ENCODE data around the gene DDAH1. TPM values are rescaled to one million over a fixed set of nuclear protein-coding genes. Genes with fewer than 3 reads are reported as not detected.

DDAH1 gene
- total and polyA plus RNA-seq, 4 donors, result 25.8 to 42.7 (median 31.7) TPM

DNA sequence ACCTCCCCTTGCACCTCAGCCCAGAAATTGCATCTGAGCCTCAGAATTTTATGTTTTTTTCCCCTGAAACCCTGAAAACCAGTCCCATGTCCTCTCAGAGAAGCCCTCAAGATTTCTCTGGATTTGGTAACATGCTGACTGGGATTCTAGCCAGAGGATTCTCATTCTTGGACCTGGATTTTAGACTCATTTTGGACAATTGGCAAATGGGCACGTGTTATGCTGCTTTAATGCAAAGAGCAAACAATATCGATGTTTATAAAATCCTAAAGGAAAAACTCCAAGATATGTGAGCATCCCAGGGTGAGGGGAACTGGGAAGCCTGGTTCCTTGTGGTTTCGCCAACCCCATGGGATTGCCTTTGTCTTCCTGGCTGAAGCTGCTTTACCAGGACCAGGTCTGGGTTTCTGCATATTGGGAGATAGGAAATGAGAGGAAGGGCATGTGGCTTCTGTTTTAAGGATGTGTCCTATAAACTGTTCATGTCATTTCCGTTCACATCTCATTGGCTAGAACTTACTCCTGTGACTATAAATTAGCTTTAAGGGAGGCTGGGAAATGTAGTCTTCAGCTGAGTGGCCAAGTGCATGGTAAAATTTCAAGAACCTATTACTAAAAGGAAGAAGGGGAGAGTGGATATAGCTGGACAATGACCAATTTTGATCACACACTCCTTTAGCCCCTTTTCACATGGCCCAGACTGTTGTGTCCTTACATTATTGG, 161.4 kb downstream of the DDAH1 start:
- Histone ChIP-seq H3K9ac (ENCODE audit: low read depth in 1 of 2, low read length in 2 of 2) (no peak overlapping the region), H3K9me3 (ENCODE audit: control insufficient read depth in 4 of 4, low read length in 3 of 4) (no peaks in the 10 kb centered on the region), H3K4me1 (ENCODE audit: control insufficient read depth in 4 of 4, insufficient read depth in 4 of 4, low read length in 3 of 4) (peaks cover 0 to 8% (median 4%) of the 10 kb centered on the region in 4 donors), H3K36me3 (ENCODE audit: control insufficient read depth in 4 of 4, insufficient read depth in 3 of 4, low read depth in 1 of 4, low read length in 3 of 4) (no peaks in the 10 kb centered on the region), H3K27ac (ENCODE audit: low read depth in 1 of 2, low read length in 2 of 2) (no peak overlapping the region), H3K27me3 (ENCODE audit: control insufficient read depth in 4 of 4, insufficient read depth in 4 of 4, low read length in 3 of 4) (no peaks in the 10 kb centered on the region), H3K4me3 (ENCODE audit: low read depth in 1 of 3, low read length in 3 of 3) (no peak overlapping the region)
- 89% methylated on average over 4 of the region's 4 CpGs for WGBS
- no peak for TF ChIP-seq TAF1 (conservative IDR thresholded peaks at IDR 0.05)
- TF ChIP-seq HNF4A (conservative IDR thresholded peaks at IDR 0.05), result no peak
- no peak for TF ChIP-seq FOXA2 (IDR thresholded peaks at IDR 0.05)
- TF ChIP-seq RAD21 (IDR thresholded peaks at IDR 0.05), result no peak
- TF ChIP-seq NR2F2 (IDR thresholded peaks at IDR 0.05), result no peak
- TF ChIP-seq SP1 (IDR thresholded peaks at IDR 0.05), result no peak
- no peak for TF ChIP-seq EGR1 (IDR thresholded peaks at IDR 0.05; ENCODE audit: low read depth in 2 of 2)
- TF ChIP-seq ATF3 (IDR thresholded peaks at IDR 0.05), result no peak
- TF ChIP-seq, protein P1, sequence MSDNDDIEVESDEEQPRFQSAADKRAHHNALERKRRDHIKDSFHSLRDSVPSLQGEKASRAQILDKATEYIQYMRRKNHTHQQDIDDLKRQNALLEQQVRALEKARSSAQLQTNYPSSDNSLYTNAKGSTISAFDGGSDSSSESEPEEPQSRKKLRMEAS (IDR thresholded peaks at IDR 0.05), result no peak
- TF ChIP-seq HNF4G (IDR thresholded peaks at IDR 0.05), result no peak
- DNase-seq (ENCODE audit: low spot score), result no peak

- Histone ChIP-seq H3K36me3 (ENCODE audit: control insufficient read depth in 4 of 4, insufficient read depth in 3 of 4, low read depth in 1 of 4, low read length in 3 of 4) (no peaks in the 10 kb centered on the region), H3K27ac (ENCODE audit: low read depth in 1 of 2, low read length in 2 of 2) (no peak overlapping the region), H3K4me3 (ENCODE audit: low read depth in 1 of 3, low read length in 3 of 3) (no peak overlapping the region), H3K27me3 (ENCODE audit: control insufficient read depth in 4 of 4, insufficient read depth in 4 of 4, low read length in 3 of 4) (no peaks in the 10 kb centered on the region), H3K9me3 (ENCODE audit: control insufficient read depth in 4 of 4, low read length in 3 of 4) (no peaks in the 10 kb centered on the region), H3K9ac (ENCODE audit: low read depth in 1 of 2, low read length in 2 of 2) (no peak overlapping the region), H3K4me1 (ENCODE audit: control insufficient read depth in 4 of 4, insufficient read depth in 4 of 4, low read length in 3 of 4) (no peaks in the 10 kb centered on the region)
- WGBS, result 76% methylated on average over 3 of the region's 3 CpGs
- TF ChIP-seq JUND (IDR thresholded peaks at IDR 0.05), result no peak
- TF ChIP-seq RXRA (IDR thresholded peaks at IDR 0.05), result no peak
- TF ChIP-seq ATF3 (IDR thresholded peaks at IDR 0.05), result no peak
- TF ChIP-seq HNF4G (IDR thresholded peaks at IDR 0.05), result no peak
- no peak for TF ChIP-seq HNF4A (conservative IDR thresholded peaks at IDR 0.05)
- TF ChIP-seq CTCF (IDR thresholded peaks at IDR 0.05; ENCODE audit: low read depth, low read length, missing input control), result no peak
- TF ChIP-seq, protein P1 (IDR thresholded peaks at IDR 0.05), result no peak
- no peak for TF ChIP-seq FOXA1 (IDR thresholded peaks at IDR 0.05)
- TF ChIP-seq RAD21 (IDR thresholded peaks at IDR 0.05), result no peak
- TF ChIP-seq NR2F2 (IDR thresholded peaks at IDR 0.05), result no peak
- no peak for TF ChIP-seq TAF1 (conservative IDR thresholded peaks at IDR 0.05)
- TF ChIP-seq EGR1 (IDR thresholded peaks at IDR 0.05; ENCODE audit: low read depth in 2 of 2), result no peak
- no peak for TF ChIP-seq GABPA (IDR thresholded peaks at IDR 0.05 in 1 of 2, conservative IDR thresholded peaks at IDR 0.05 in 1 of 2)
- TF ChIP-seq REST (IDR thresholded peaks at IDR 0.05), result no peak
- TF ChIP-seq FOXA2 (IDR thresholded peaks at IDR 0.05), result no peak
- no peak for TF ChIP-seq ZBTB33 (IDR thresholded peaks at IDR 0.05)
- TF ChIP-seq SP1 (IDR thresholded peaks at IDR 0.05), result no peak
- no peak for DNase-seq (ENCODE audit: low spot score)
Measured at GRCh38 chr1:85300140-85300539, 164.8 kb downstream of the DDAH1 start.
